Activated CD4-positive, alpha-beta T cell treated with anti-CD3 and anti-CD28 coated beads, Interleukin-2, amount 50 U/mL, for 1 hour (primary cell): Measurements from ENCODE around the gene CHCHD3.

Experiments used
- DNase-seq: peaks from one replicate; pipeline ENCODE4 v3.0.0-alpha.2; 2020

Gene CHCHD3

DNA sequence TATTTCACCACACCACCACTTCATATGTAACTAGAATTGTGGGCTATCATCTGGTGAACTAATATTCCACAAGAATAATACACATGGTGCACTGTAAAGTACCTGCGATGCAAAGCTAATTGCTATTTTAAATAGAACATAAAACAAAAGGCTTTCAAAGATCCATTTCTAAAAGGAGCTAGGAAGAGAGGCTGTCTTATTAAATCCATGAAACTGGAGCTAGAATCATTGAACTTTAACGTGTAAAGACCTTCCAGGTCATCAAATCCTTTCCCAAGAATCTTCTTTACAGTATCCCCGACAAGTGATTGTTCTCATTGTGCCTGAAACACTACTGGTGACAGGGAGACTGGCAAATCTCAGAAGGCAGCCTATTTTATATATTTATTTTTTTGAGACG is 224.9 kb downstream of the CHCHD3 start:
- DNase-seq, result no peak

GRCh38 chr7:132856416-132856815 is 225.5 kb downstream of the CHCHD3 start:
- no peak for DNase-seq

GRCh38 chr7:132855901-132856300 is 226.0 kb downstream of the CHCHD3 start:
- DNase-seq, result no peak

DNA sequence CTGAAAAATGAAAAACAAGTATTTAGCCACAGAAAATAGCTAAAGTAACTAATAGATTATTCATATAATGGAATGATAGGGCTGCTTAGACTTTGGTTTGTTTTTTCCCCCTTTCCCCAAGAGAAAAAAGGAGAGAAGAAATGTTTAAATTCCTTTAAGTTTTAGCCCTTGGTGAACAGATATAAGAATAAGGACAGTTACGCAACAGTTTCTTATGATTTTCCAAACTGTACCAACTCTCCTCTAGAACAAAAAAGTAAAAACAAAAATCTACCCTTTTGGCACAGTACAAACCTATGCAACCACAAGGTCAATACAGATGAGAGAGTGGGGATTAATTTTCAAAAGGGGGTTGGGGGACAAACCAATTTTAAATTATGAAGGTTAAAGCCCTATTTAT is 227.7 kb downstream of the CHCHD3 start:
- DNase-seq, result no peak

DNA sequence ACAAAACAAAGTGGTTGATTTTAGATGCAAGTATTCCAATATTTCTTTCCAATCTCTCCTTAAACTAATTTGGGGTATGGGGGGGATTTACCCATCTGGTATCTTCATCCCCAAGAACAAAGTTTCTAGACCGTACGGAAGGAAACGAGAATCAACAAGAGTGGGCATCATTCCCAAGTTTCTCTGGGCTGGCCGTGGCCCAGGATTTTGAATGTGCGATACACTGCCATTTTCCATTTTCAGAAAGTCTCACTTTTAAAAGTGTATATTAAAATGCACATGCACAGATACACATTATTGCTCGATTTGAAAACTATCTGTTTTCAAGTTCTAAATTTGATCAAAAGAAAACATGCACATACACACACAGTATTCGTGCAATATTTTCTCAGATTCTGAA is 234.5 kb downstream of the CHCHD3 start:
- no peak for DNase-seq

DNA sequence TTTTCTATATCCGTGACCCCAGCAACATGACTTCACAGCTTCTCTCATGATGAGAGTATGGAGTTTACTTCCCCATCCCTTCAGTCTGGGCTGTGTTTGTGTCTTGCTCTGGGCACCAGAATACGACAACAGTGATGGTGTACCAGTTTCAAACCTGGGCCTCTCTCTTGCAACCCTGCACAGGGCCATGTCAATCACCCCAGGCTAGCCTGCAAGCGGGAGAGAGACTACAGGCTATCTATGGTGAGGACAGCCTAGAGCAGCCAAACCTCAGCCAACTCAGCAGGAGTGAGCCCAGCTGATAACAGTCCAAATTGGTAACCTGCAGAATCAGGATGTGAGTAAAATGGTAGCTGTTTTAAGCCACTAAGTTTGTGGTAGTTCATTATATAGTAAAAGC is 235.8 kb downstream of the CHCHD3 start:
- DNase-seq, result no peak

GRCh38 chr7:132842478-132842877 is 239.4 kb downstream of the CHCHD3 start:
- no peak for DNase-seq

- no peak for DNase-seq
Measured at GRCh38 chr7:132840199-132840598, 241.7 kb downstream of the CHCHD3 start.

DNA sequence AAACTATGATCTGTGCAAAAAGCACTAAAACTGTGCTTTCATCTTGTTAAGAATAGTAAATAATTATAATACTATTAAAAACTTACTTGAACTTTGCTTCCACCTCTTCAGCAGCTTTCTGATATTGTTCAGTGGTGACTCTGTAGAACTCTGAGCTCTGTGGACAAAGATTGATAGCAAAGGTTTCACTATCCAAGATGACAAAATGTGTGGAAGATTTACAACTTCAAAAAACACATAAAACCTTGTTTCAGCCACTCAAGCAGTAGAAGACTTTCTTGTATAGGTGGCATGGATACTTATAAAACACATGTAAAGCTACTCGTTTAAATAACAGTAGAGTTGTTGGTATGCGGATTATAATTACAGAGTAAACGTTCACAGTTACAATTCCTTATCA is 243.6 kb downstream of the CHCHD3 start:
- DNase-seq, result no peak

GRCh38 chr7:132837529-132837928 is 244.4 kb downstream of the CHCHD3 start:
- DNase-seq, result no peak

DNA sequence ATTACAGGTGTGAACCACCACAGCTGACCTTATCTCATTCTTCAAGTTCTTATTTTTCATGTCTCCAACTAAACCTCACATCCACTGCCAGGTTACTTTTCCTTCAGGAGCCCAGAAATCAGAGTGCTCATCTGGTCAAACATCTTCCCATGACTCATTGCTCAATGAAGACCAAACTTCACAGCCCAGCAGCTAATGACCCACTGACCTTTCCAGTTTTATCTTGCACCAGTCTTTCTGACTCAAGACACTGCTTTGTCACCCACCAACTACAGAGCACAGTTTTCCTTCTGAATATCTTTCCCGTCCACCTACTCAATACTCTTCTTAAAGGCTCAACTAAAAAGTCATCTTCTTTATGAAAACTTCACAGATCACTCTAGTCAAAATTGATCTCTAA is 245.1 kb downstream of the CHCHD3 start:
- no peak for DNase-seq

DNA sequence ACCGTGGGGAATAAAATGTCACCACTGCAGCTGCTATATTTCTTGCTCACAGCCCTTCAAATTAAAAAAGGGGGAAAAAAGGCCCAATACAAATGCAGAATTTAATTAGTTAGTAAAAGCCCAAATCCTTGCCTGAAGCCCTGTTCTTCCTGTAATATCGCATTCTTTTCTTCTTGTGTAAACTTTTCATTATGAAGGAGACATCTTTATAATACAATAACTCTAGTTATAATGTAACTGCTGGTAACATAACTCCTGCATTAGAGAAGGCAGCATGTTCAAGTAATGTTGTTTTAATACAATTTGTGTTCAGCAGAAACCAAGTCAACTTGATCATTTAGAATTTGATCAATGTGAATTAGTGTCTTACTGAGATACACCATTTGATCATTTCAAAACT is 250.9 kb downstream of the CHCHD3 start:
- DNase-seq, result no peak

DNA sequence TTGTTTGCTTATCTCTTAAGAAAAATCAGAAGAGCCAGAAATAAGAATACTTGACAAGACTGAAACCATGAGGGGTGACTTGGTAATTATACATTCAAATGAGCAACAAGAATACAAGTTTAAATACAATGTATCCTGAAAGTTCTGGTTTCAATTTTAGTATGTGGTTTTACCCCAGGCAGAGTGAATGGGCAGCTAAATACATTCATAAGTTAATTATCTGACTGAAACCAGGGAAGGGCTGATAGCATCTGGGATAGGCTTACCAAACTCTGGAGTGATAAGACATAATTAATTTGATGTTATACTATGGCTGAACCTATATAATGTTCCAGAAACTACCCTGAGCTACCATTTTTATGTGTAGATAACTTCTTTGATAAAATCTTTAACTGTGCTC is 253.4 kb downstream of the CHCHD3 start:
- DNase-seq, result no peak

- DNase-seq, result no peak
Measured at GRCh38 chr7:132825932-132826835, 255.7 kb downstream of the CHCHD3 start.

DNA sequence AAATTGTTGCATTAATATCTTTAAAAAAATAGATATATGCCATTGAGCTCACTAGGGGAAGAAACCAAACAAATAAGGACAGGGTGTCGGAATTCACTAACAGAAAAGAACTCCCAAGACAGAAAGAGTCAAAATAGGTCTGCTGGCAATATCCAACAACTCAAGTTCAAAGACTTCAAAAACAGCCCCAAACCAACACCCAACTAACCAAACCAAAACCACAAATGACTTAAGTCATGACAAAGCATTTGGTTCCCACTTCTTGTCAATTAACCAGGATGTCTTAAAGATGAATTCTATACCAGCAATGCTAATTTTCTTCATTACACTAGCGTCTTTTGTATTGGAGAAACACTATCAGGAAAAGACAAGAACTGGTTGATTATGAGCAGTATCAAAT is 256.7 kb downstream of the CHCHD3 start:
- no peak for DNase-seq

DNA sequence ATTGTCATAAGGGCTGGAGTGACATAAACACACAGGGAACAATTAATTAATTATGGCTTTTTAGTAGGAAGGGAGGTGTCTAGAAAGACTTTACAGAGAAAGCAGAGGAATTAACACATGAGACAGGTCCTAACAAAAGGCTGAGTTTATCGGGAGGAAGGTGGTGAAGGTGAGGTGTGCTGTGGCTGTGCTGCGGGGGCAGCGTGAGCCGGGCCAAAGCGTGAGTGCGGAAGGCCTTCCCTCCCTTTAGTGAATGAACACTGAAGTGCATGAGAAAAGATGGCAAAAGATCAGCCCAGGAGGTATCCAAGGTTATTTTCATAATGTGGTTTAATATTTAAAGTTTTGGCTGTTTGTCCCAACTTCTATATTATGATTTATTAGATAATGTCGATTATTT is 262.2 kb downstream of the CHCHD3 start:
- no peak for DNase-seq

- no peak for DNase-seq
Measured at GRCh38 chr7:132817949-132818348, 263.9 kb downstream of the CHCHD3 start.

DNA sequence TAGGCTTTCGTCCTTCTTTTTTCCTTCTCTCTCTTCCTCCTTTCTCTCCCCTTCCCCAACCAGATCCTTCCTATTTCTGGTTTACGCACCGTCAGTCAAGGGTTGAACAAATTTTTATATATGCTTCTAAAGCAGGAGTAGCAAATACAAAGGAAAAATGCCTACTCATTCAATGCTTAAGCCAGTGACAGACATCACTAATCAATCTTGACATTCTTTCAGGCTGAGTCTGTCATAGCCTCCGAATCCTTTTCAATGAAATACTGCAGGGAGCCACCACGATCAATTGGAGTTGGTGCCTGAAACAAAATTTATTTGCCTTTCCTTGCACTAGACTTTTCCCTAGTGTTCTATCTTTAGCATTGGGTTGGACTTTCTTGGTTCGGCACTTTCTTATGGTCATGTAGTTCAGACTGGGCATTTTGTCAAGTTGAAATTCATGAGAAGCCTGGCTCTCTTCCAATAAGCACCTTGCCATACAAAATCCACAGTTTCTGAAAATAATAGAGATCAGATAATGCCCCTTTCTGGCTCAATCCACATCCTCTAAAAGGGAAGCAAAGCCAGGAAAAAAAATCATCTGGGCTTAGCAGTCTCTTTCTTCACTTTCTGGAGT is 266.1 kb downstream of the CHCHD3 start:
- no peak for DNase-seq

DNA sequence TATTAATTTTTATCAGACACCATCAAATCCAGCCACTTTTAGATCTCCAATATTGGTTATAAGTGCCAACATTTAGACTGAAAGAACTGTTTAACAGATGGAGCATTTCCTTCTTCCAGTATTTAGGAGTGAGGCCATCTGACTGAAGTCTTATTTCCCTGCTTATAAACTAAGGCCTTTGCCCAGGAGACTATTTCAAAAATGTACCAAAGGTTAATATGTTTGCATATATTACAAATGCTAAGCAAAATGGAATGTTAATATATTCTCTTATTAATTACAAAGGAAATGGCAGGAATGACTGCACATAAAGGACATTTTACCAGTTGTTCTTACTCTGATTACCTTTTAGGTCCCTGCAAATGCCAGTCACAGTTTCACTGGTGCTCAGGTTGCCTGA is 266.8 kb downstream of the CHCHD3 start:
- no peak for DNase-seq

DNA sequence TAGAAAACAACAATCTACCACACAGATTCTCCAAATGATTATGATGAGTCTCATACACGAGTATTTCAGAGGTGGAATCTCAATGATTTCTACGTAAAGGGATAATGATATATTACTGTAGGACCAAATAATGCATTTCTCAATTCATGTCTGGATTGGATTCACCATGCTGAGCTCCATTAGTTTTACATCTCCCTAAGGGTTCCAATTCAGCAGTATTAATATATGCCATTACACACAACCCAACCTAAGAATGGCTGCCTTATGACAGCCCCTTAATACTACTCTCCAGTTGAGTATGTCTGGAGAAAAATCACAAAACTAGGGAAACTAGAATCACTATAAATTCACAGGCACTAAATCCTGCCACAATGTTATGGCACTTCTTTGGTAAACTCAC is 271.3 kb downstream of the CHCHD3 start:
- DNase-seq, result no peak

GRCh38 chr7:132806834-132807233 is 275.1 kb downstream of the CHCHD3 start:
- no peak for DNase-seq

DNA sequence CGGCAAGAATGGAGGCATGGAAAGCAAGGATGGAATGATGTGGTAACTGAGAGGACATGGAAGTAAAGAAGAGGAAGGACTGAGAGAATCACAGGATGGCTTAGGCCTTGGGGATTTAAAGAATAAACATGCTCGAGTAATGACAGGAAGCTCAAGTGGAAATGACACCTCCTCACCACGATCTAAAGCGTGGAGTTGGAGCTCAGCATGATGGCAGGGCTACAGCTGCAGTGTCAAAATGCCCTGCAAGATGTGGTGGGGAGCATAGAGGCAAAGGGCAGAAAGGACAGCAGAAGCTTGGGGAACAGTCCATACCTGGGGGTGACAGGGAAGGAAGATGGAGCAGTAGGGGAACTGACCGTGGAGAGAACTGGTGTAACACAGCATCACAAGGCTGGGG is 276.1 kb downstream of the CHCHD3 start:
- DNase-seq, result no peak

DNA sequence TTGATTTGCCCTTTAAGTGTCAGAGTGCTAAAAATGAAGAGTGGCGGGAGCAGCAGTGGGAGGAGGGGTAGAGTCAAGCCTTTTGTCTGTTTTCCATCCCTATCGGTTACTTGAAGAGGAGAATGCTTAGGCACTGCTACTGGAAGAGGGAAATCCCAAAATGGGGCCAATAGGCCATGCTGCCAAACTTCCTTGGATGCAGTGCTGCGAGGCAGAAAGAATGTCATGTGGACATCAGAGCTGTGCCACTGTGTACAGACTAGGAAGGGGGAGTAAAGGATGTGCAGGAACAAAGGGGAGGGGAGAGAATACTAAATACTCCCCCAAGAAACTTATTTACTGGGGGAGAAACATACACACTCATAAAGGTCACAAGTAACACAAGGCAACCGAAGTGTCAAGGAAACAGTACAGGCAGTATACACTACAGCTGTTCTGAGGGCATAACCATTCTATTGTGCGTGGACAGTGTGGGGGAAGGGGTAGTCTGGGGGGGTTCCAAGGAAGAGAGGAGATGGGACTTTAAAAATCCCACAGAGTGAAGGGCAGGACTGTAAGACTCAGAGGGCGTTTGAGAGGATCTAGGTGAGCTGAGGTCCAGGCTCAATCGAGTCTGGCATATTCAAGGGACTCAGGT is 276.9 kb downstream of the CHCHD3 start:
- DNase-seq, result no peak

GRCh38 chr7:132800522-132800921 is 281.4 kb downstream of the CHCHD3 start:
- no peak for DNase-seq
